ENCODE measurements around the gene CNOT1.

The CNOT1 gene

GRCh38 chr16:58475091-58475619, 154.5 kb downstream of the CNOT1 start:
- DNase-seq: no peak

- DNase-seq: no peak
Observed at GRCh38 chr16:58474296-58474695, 155.3 kb downstream of the CNOT1 start.

- no peak for DNase-seq
Observed at GRCh38 chr16:58472827-58473226, 156.8 kb downstream of the CNOT1 start.

GRCh38 chr16:58472266-58472665, 157.4 kb downstream of the CNOT1 start:
- no peak for DNase-seq

GRCh38 chr16:58471209-58471975, 158.2 kb downstream of the CNOT1 start:
- DNase-seq: no peak

Measured in hematopoietic multipotent progenitor cell treated with erythropoietin and hydrocortisone succinate and interleukin-3 and kit ligand, for 4 days (in vitro differentiated cells).